Stimulated activated naive CD8-positive, alpha-beta T cell treated with anti-CD3 and anti-CD28 coated beads, Interleukin-15, Interleukin-2, amounts not matched to agents 100 U/mL and 50 U/mL, for 24 hours (primary cell): ENCODE measurements around the gene TEX26.

Source experiments
- ATAC-seq: fragments of 150-1000 bp; cut with Tn5 transposase; one replicate; pipeline ENCODE4 v1.10.0; 2021
- DNase-seq: peaks from one replicate; pipeline ENCODE4 v3.0.0; 2021

The TEX26 gene

GRCh38 chr13:31012655-31013024 is 80.2 kb downstream of the TEX26 start:
- ATAC-seq (no peak), DNase-seq (no peak)

- ATAC-seq, result no peak
- no peak for DNase-seq
Observed at GRCh38 chr13:31014456-31014855, 82.0 kb downstream of the TEX26 start.

DNA sequence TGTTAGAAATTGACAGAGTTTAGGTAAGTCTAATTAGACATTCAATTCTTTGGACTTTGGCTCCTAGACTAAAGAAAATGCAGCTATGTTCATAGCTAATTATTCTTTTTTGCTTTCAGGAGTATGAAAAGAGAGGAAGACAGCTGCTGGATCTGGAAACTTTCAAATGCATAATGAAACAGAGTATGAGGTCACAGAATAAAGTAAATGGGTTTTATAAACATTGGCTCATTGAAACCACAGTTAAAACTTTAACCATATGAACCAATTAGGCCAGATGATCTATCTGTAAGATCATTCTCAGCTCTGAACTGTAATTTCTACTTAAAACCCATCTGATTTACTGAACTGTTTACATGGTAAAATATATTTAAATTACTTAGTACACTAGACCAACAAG is 82.7 kb downstream of the TEX26 start:
- no peak for ATAC-seq
- DNase-seq, result no peak

GRCh38 chr13:31016342-31017325 is 84.2 kb downstream of the TEX26 start:
- no peak for DNase-seq
- no peak for ATAC-seq

GRCh38 chr13:31018511-31018910 is 86.1 kb downstream of the TEX26 start:
- DNase-seq (no peak), ATAC-seq (no peak)

GRCh38 chr13:31020996-31021395 is 88.5 kb downstream of the TEX26 start:
- DNase-seq, result no peak
- no peak for ATAC-seq

DNA sequence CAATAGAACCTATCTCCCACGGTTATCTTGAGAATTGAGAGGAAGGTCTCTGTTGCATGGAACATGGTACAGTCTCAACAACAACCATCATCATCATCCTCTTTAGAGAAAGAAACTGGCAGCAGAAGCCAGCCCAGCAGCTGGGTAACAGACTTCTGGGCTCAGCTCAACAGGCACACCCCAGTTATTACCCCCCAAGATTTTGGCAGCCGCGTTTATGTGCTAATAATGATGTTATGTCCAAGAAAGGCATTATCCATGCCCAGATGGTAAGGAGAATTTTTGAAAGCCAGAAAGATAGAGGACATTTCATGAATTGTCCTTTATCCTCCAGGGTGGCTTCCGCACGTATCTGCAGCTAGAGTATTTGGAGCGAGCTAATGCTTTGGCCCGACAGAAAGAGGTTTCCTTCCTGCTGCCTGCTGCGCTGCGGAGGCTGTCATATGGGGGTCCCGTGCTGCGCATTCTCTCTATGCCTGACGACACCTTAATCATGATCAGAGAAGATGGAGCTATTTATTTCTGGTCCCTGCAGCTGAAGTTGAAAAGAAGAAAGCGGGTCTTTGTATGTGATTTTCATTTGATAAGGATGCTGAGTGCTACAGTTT is 89.9 kb downstream of the TEX26 start:
- ATAC-seq, result no peak
- DNase-seq, result no peak

DNA sequence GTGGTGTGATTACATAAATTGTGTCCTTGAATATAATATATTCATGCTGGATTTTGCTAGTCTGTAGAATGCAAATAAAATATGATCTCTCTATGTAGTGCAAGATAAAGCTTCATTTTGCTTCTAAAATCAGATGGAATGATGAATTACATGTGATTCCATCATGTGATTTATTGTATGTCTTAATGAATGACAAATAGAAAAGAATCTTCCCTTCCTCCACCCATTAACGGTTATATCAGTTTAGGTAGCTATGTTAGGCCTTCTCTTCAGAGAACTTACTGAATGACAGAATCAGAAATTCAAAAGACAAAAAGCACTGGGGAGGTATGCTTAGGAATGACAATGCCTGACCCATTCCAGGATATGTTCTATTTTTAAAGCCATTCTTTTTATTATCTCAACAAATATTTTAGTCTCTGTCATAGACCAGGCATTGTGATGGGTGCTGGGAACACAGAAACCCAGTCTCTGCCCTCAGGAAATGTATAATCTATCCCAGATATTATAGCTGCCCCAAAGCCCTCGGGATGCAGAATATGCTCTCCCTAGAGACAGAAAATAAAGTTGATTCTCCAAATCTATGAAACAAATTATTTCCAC is 90.6 kb downstream of the TEX26 start:
- ATAC-seq, result no peak
- no peak for DNase-seq
